Colonic mucosa (tissue), 4 donors: Measurements from ENCODE around the gene MAZ. TPM values are rescaled to one million over a fixed set of nuclear protein-coding genes. Genes with fewer than 3 reads are reported as not detected.
"Not testable (repeated sequence)": the region's sequence is repeated elsewhere in the genome, so short reads cannot be mapped to it uniquely, and the experiment has no call there.

Experiments
- DNase-seq: peaks from one replicate; pipeline ENCODE4 v3.0.0-alpha.2; 2020
- H3K27ac ChIP-seq: fragments of 200-600 bp; one replicate; pipeline ENCODE4 v1.8.0; 2021
- H3K27me3 ChIP-seq: fragments of 200-600 bp; one replicate; pipeline ENCODE4 v1.8.0; 2021
- H3K36me3 ChIP-seq: fragments of 200-600 bp; one replicate; pipeline ENCODE4 v1.8.0; 2021
- H3K4me1 ChIP-seq: fragments of 200-600 bp; one replicate; pipeline ENCODE4 v1.8.0; 2021; ENCODE audit warnings: mild to moderate bottlenecking
- H3K4me3 ChIP-seq: fragments of 200-600 bp; one replicate; pipeline ENCODE4 v1.8.0; 2021
- H3K9ac ChIP-seq, 2 donors: one replicate each; pipeline ENCODE4 v1.7.0; 2013; ENCODE audit warnings: control low read depth in 2 of 2, low read depth in 2 of 2, low read length in 2 of 2
- H3K9me3 ChIP-seq: fragments of 200-600 bp; one replicate; pipeline ENCODE4 v1.8.0; 2021
- intact Hi-C: fragments of 100-400 bp; cut with DNase I; formaldehyde crosslinking; loops from one replicate; pipeline ENCODE4 v1.14.1; 2022
- total RNA-seq, 2 donors: library from RNA; stranded (reverse); fragmentation: NEBNext Ultra II Directional in 1 of 2; extraction: Animal tissue kit (Norgen Biotek cat#: 25700) in 1 of 2; gene quantifications; one replicate each; pipeline ENCODE4 v1.2.1, GENCODE V29; 2021
- TF ChIP-seq, protein P1 (sequence below): fragments of 200-600 bp; IDR thresholded peaks from one replicate; pipeline ENCODE4 v1.8.0; 2022; ENCODE audit warnings: antibody characterized with exemption, mild to moderate bottlenecking
- donor health status: healthy.
- donor health status: DM: no; HTN: no; CAD: no.
- donor health status: DM: no; HTN: no; CAD: no.

MAZ gene
- total RNA-seq, 2 donors from 2014 or later = 286 to 441 TPM

DNA sequence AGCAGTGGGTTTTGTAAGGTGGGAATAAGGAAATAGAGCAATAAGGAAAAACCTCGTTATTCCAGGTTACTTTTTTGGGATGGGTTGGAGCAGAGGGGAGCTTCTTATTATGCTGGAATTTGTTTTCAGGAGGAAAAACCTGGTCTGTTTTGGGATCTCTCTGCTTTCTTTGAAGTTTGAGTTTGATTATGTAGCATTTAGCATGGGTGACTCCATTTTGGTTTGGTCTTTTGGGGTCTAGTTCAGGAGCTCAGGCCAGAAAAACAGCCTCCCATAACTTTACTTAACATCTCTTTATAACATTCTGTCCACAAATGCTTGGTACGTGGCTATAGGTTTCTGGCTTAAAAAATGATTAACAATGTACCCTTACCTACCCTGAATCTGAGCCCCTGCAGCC is 36.8 kb upstream of the MAZ start:
- Histone ChIP-seq H3K27me3 (no peaks in the 10 kb centered on the region), H3K36me3 (no peaks in the 10 kb centered on the region), H3K9ac (no peak overlapping the region), H3K4me3 (no peak overlapping the region), H3K27ac (no peak overlapping the region), H3K4me1 (peaks cover 3% of the 10 kb centered on the region), H3K9me3 (no peaks in the 10 kb centered on the region)
- TF ChIP-seq, protein P1, sequence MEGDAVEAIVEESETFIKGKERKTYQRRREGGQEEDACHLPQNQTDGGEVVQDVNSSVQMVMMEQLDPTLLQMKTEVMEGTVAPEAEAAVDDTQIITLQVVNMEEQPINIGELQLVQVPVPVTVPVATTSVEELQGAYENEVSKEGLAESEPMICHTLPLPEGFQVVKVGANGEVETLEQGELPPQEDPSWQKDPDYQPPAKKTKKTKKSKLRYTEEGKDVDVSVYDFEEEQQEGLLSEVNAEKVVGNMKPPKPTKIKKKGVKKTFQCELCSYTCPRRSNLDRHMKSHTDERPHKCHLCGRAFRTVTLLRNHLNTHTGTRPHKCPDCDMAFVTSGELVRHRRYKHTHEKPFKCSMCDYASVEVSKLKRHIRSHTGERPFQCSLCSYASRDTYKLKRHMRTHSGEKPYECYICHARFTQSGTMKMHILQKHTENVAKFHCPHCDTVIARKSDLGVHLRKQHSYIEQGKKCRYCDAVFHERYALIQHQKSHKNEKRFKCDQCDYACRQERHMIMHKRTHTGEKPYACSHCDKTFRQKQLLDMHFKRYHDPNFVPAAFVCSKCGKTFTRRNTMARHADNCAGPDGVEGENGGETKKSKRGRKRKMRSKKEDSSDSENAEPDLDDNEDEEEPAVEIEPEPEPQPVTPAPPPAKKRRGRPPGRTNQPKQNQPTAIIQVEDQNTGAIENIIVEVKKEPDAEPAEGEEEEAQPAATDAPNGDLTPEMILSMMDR = no peak
- intact Hi-C loops = no loop called here
- no peak for DNase-seq

DNA sequence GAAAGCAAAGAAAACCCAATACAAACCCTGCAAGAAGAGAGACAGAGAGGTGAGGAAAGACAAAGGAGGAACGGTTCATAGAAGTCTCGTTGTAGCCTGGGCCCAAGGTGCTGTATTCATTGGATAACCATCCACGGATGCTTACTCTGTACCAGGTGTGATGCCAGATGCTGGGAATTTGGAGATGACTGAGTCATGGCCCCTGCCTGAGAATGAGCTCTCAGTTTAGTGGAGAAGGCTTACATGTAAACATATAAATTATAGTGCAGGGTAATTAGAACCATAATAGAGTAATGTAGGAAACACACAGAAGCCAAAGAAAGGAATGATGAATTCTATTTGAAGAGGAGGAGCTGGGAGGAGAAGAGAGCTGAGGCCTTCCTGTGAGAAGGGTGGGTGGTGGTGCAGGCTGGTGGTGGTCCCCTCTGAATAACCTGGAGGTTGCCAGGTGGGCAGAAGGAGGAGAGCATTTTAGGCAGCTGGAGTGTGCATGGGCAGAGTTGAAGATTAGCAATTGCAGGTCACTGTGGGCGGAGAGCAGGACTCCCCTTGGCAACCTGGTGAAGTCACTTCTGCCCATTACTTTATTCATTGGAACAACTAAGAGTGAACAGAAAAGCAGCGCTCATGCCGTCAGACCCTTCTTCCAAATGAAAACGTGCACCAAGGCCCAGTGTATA is 35.9 kb upstream of the MAZ start:
- H3K36me3 ChIP-seq = no peaks in the 10 kb centered on the region
- intact Hi-C loops = no loop called here
- DNase-seq = no peak
- no peak overlapping the region for H3K4me3 ChIP-seq
- no peaks in the 10 kb centered on the region for H3K9me3 ChIP-seq
- H3K27ac ChIP-seq = no peak overlapping the region
- H3K9ac ChIP-seq = peak overlapping the region in 1 of 2 donors; percentile 19
- no peaks in the 10 kb centered on the region for H3K4me1 ChIP-seq
- TF ChIP-seq, protein P1 = no peak
- H3K27me3 ChIP-seq = no peaks in the 10 kb centered on the region

DNA sequence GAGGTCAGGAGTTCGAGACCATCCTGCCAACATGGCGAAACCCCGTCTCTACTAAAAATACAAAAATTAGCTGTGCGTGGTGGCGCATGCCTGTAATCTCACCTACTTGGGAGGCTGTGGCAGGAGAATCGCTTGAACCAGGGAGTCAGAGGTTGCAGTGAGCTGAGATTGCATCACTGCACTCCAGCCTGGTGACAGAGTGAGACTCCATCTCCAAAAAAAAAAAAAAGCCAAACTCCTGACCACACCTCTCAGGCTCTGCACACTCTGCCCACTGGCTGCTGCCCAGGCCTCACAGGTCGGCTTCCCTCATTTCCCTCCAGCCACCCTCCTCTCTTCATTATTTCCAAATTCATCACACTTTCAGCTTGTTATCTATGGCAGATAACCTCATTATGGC is 34.0 kb upstream of the MAZ start:
- H3K4me3 ChIP-seq, H3K36me3 ChIP-seq, H3K27me3 ChIP-seq, H3K9ac ChIP-seq, H3K27ac ChIP-seq, H3K4me1 ChIP-seq, intact Hi-C loops, H3K9me3 ChIP-seq, DNase-seq: not testable (repeated sequence)

DNA sequence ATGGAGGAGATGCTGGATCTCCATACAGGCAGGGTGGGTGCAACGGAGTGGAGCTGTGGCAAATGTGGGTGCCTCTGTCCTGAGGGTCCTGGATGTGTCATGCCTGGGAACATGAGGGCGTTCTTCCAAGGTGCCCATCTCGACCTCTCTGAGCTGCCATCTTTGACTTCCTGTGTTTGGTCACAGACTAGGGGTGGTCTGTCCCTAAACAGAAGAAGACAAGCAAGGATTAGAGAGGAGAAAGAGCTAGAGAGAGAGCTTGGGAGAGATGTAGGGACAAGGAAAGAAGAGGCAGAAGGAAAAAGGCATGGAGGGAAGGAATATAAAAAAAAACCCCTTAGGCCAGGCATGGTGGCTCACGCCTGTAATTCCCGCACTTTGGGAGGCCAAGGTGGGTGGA is 31.6 kb upstream of the MAZ start:
- no peak overlapping the region for H3K4me3 ChIP-seq
- TF ChIP-seq, protein P1 = no peak
- H3K27ac ChIP-seq = no peak overlapping the region
- H3K4me1 ChIP-seq = no peaks in the 10 kb centered on the region
- DNase-seq = no peak
- intact Hi-C loops = no loop called here
- no peaks in the 10 kb centered on the region for H3K27me3 ChIP-seq
- no peaks in the 10 kb centered on the region for H3K36me3 ChIP-seq
- H3K9me3 ChIP-seq = no peaks in the 10 kb centered on the region
- H3K9ac ChIP-seq = no peak overlapping the region

DNA sequence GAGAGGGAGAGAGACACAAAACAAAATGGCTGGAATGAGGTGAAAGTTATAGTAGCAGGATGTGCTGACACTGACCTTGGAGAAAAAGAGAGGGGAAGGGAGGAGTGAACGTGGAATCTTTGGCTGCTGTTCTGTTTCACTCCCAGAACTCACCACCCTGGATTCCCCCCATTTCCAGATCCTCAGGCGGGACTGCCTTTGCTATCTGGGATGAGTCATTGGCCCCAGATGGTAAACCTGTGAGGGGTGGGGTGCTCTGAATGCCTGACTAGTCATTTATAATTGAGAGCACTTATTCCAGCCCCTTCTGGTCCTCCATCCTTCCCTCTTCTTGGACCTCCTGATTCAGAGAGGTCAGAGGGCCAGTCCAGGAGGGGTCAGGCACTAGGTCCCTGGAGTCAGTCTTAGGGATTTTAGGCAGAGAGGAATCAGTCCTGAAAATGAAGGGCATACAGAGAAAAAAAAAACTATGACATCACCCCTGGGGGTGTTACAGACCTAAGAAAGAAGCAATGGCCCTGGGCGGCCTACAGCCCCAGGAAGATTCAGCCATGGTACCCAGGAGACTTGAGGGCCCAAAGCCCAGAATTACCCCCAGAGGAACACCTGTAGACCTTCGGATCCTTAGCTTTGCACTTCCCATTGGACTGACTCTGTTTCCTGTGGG is 30.5 kb upstream of the MAZ start:
- intact Hi-C loops = no loop called here
- DNase-seq = no peak

More for the DNA sequence above, 30.5 kb upstream of the MAZ start:
- Histone ChIP-seq H3K27me3 (no peaks in the 10 kb centered on the region), H3K36me3 (no peaks in the 10 kb centered on the region), H3K9me3 (no peaks in the 10 kb centered on the region), H3K4me3 (no peak overlapping the region), H3K27ac (no peak overlapping the region), H3K4me1 (no peaks in the 10 kb centered on the region), H3K9ac (no peak overlapping the region)
- TF ChIP-seq, protein P1 = no peak
